ENCODE results near the gene CCM2.

The CCM2 gene

DNA sequence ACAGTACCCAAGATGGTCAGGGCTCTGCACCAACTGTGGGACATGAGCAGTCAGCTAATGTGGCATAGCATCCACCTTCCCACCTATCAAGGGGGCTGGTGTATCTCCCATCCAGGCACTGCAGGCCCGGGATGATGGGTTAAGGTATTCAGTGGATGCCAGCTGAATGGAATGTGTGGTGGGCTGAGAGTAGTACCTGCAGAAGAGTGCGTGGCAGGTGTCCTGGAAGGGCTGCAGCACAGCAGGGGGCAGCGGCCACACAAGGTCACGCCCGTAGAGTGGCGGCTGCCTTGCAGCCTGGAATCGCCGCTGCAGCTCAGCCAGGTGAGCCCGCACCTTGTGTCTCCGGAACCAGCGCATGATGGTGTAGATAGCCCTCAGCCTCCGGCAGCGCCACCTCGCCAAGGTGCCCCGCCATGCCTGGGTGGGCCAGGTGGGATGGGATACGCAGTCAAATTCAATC lies 34.5 kb upstream of the CCM2 start:
- Mint-ChIP-seq H3K27ac (no peak overlapping the region), H3K4me3 (no peak overlapping the region), H3K27me3 (no peaks in the 10 kb centered on the region), H3K36me3 (ENCODE audit: low read depth) (peaks cover 90% of the 10 kb centered on the region), H3K4me1 (ENCODE audit: low read depth) (peaks cover 3% of the 10 kb centered on the region), H3K9me3 (no peaks in the 10 kb centered on the region)
- intact Hi-C loops (cut with micrococcal nuclease), result no loop called here

GRCh38 chr7:44965937-44966730 lies 33.9 kb upstream of the CCM2 start:
- Mint-ChIP-seq H3K9me3 (no peaks in the 10 kb centered on the region), H3K4me1 (ENCODE audit: low read depth) (no peaks in the 10 kb centered on the region), H3K27me3 (no peaks in the 10 kb centered on the region), H3K27ac (no peak overlapping the region), H3K36me3 (ENCODE audit: low read depth) (peaks cover 96% of the 10 kb centered on the region), H3K4me3 (no peak overlapping the region)
- intact Hi-C loops (cut with micrococcal nuclease), result no loop called here

DNA sequence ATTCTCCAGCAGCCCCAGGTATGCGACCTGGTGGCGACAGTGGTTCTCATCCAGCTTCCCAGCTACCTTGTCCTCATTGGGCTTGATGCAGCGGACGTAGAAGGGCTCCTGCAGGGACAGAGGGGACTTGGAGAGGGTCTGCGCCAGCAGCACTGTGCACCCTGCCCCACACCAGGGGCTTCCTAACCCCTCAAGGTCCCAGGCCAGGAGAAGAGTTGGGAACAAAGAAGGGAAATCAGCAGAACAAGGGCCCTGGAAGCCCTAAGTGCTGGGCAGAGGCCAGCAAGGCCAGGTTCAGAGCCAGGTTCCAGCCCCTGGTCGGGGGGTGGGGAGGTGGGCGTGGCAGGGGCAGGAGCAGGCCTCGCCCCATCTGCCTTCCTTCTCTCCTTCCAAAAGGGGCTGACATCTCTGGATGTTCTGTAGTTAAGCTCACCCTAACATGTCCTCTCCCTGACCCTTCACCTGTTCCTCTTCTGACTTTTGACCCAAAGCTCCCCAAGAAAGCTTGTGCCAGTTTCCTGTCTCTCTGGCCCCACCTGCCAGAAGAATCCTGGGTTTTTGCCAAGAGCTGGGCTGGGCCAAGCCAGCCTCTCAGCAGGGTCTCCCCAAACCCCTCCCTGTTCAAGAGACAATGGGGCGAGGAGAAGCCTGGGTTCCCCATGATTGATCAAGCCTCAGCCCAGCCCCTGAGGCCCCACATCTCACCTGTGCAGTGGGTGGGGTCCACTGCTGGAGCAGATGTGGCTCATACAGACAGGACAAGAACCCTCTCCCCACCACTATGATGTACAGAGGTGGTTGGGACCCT lies 33.1 kb upstream of the CCM2 start:
- H3K9me3 Mint-ChIP-seq, result no peaks in the 10 kb centered on the region
- peaks cover 100% of the 10 kb centered on the region for H3K36me3 Mint-ChIP-seq (ENCODE audit: low read depth)
- intact Hi-C loops (cut with micrococcal nuclease), result no loop called here
- no peak overlapping the region for H3K4me3 Mint-ChIP-seq
- H3K27me3 Mint-ChIP-seq, result no peaks in the 10 kb centered on the region
- H3K4me1 Mint-ChIP-seq (ENCODE audit: low read depth), result peaks cover 3% of the 10 kb centered on the region
- H3K27ac Mint-ChIP-seq, result peak overlapping the region; percentile 8

- Mint-ChIP-seq H3K9me3 (no peaks in the 10 kb centered on the region), H3K36me3 (ENCODE audit: low read depth) (peaks cover 100% of the 10 kb centered on the region), H3K27me3 (no peaks in the 10 kb centered on the region), H3K4me3 (no peak overlapping the region), H3K27ac (peak overlapping the region; percentile 43), H3K4me1 (ENCODE audit: low read depth) (peaks cover 6% of the 10 kb centered on the region)
- intact Hi-C loops (cut with micrococcal nuclease), result no loop called here
These were observed 32.2 kb upstream of the CCM2 start for GRCh38 chr7:44967571-44968446.

- intact Hi-C loops (cut with micrococcal nuclease), result no loop called here
- Mint-ChIP-seq H3K27me3 (no peaks in the 10 kb centered on the region), H3K9me3 (no peaks in the 10 kb centered on the region), H3K36me3 (ENCODE audit: low read depth) (peaks cover 100% of the 10 kb centered on the region), H3K4me1 (ENCODE audit: low read depth) (peaks cover 12% of the 10 kb centered on the region), H3K27ac (no peak overlapping the region), H3K4me3 (no peak overlapping the region)
These were observed 30.8 kb upstream of the CCM2 start for GRCh38 chr7:44969049-44969700.

DNA sequence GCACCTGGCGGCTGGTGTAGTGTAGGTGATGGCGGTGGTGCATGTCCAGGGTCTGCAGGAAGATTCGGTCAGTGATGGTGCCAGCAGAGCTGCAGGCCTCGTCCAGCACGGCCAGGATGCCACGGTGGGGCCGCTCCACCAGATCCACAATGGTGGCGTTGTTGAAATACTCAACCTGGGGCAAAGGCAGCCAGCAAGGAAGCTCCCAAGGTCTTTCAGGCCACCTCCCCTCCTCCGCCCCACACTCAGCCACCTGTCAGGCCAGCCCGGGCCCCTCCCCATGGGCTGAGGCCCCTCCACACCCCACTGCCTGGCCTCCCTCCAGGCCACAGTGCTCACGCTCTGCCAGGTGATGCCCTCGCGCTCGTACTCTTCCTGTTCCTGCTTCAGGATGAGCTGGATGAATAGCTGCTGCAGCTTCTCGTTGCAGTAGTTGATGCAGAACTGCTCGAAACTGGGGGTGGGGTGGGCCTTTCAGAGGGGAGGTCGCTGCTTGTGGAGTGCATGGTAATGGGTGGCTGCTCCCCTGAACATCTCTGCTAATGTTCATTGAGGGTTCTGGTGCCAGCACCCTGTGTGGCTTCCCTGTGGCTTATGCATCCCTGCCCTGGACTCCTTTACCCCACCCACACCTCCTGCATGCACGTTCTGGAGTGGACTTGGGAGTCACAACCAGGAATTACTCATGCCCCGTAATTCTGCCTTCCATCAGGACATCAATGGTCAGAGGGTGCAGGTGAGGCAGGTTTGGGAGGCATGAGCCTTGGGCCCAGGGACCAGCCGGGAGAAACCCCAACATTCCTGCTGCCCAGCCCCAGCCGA lies 30.1 kb upstream of the CCM2 start:
- H3K4me3 Mint-ChIP-seq, result no peak overlapping the region
- H3K27ac Mint-ChIP-seq, result no peak overlapping the region
- H3K27me3 Mint-ChIP-seq, result no peaks in the 10 kb centered on the region
- H3K4me1 Mint-ChIP-seq (ENCODE audit: low read depth), result peaks cover 19% of the 10 kb centered on the region
- H3K36me3 Mint-ChIP-seq (ENCODE audit: low read depth), result peaks cover 100% of the 10 kb centered on the region
- no peaks in the 10 kb centered on the region for H3K9me3 Mint-ChIP-seq
- intact Hi-C loops (cut with micrococcal nuclease), result loop anchor here (10.0 kb wide), 1 partner anchor 55 kb away; no protein-coding TSS in a partner anchor

GRCh38 chr7:44970523-44971051 lies 29.4 kb upstream of the CCM2 start:
- intact Hi-C loops (cut with micrococcal nuclease), result loop anchor here (10.0 kb wide), 1 partner anchor 54 kb away; no protein-coding TSS in a partner anchor
- H3K36me3 Mint-ChIP-seq (ENCODE audit: low read depth), result peaks cover 100% of the 10 kb centered on the region
- H3K4me3 Mint-ChIP-seq, result no peak overlapping the region
- H3K4me1 Mint-ChIP-seq (ENCODE audit: low read depth), result peaks cover 26% of the 10 kb centered on the region
- no peak overlapping the region for H3K27ac Mint-ChIP-seq
- no peaks in the 10 kb centered on the region for H3K9me3 Mint-ChIP-seq
- H3K27me3 Mint-ChIP-seq, result no peaks in the 10 kb centered on the region

GRCh38 chr7:44971188-44971901 lies 28.7 kb upstream of the CCM2 start:
- intact Hi-C loops (cut with micrococcal nuclease), result loop anchor here (10.0 kb wide), 1 partner anchor 53 kb away; no protein-coding TSS in a partner anchor
- no peak overlapping the region for H3K27ac Mint-ChIP-seq
- no peaks in the 10 kb centered on the region for H3K9me3 Mint-ChIP-seq
- no peak overlapping the region for H3K4me3 Mint-ChIP-seq
- no peaks in the 10 kb centered on the region for H3K27me3 Mint-ChIP-seq
- peaks cover 100% of the 10 kb centered on the region for H3K36me3 Mint-ChIP-seq (ENCODE audit: low read depth)
- peaks cover 33% of the 10 kb centered on the region for H3K4me1 Mint-ChIP-seq (ENCODE audit: low read depth)

DNA sequence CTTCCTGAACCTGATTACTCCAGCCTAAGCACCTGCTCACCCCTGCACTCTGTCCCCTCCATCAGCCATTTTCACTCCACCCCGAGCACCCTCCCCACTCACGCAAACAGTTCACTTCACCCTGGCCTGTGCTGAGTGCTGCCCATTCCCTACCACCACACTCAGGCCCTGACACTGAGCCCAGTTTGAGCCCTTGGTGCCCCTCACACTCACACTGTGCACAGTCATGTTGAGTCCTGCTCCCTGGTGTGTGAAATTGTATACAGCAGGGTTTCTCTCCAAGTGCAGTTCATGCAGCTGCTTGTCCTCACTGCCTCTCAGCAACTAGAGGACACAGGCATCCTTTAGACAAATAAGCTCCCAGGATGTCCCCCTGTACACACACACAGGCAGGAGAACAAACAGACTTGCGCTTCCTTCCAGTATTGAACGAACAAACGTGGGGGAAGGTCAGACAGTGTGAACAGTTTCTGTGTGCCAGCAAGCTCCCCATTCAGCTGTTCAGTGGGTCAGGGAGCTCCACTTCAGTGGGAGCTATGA lies 28.0 kb upstream of the CCM2 start:
- Mint-ChIP-seq H3K4me1 (ENCODE audit: low read depth) (peaks cover 40% of the 10 kb centered on the region), H3K27ac (no peak overlapping the region), H3K36me3 (ENCODE audit: low read depth) (peaks cover 100% of the 10 kb centered on the region), H3K4me3 (no peak overlapping the region), H3K27me3 (no peaks in the 10 kb centered on the region), H3K9me3 (no peaks in the 10 kb centered on the region)
- intact Hi-C loops (cut with micrococcal nuclease), result loop anchor here (10.0 kb wide), 1 partner anchor 53 kb away; no protein-coding TSS in a partner anchor

- Mint-ChIP-seq H3K4me3 (no peak overlapping the region), H3K27me3 (no peaks in the 10 kb centered on the region), H3K9me3 (no peaks in the 10 kb centered on the region), H3K36me3 (ENCODE audit: low read depth) (peaks cover 100% of the 10 kb centered on the region), H3K4me1 (ENCODE audit: low read depth) (peaks cover 46% of the 10 kb centered on the region), H3K27ac (no peak overlapping the region)
- intact Hi-C loops (cut with micrococcal nuclease), result loop anchor here (10.0 kb wide), 1 partner anchor 52 kb away; no protein-coding TSS in a partner anchor
These were observed 27.4 kb upstream of the CCM2 start for GRCh38 chr7:44972562-44972961.

GRCh38 chr7:44973610-44974401 lies 26.2 kb upstream of the CCM2 start:
- intact Hi-C loops (cut with micrococcal nuclease), result loop anchor here (1.0 to 10.0 kb wide), 2 partner anchors 51 to 162 kb away; no protein-coding TSS in a partner anchor
- Mint-ChIP-seq H3K4me1 (ENCODE audit: low read depth) (peaks cover 58% of the 10 kb centered on the region), H3K4me3 (no peak overlapping the region)

More at GRCh38 chr7:44973610-44974401, 26.2 kb upstream of the CCM2 start:
- H3K36me3 Mint-ChIP-seq (ENCODE audit: low read depth), result peaks cover 100% of the 10 kb centered on the region
- no peaks in the 10 kb centered on the region for H3K9me3 Mint-ChIP-seq
- H3K27ac Mint-ChIP-seq, result peak overlapping the region; percentile 22
- H3K27me3 Mint-ChIP-seq, result no peaks in the 10 kb centered on the region

Data from dendritic cell treated with granulocyte-macrophage colony-stimulating factor and Interleukin-4, amounts not matched to agents 40 ng/mL and 50 ng/mL, for 4 days (primary cell).